ENCODE results near the gene CST9L. TPM values are rescaled to one million over a fixed set of nuclear protein-coding genes. Genes with fewer than 3 reads are reported as not detected.

The CST9L gene
- total RNA-seq = not detected

- intact Hi-C loops (cut with DNase I; ENCODE audit: low total_unique reads) (no loop called here), in situ Hi-C loops (cut with MboI; ENCODE audit: low pct_ligation_motif_present in 1 of 4, low pct_unique_long_range_greater_than_20kb in 1 of 4, low sequenced_read_pairs in 3 of 4) (loop anchor here in 1 of 4 donors (25.0 kb wide), 1 partner anchor 106 kb away; the partner anchor contains the start of gene CST11)
- 67 to 70% methylated on average over 8 to 11 of the region's 11 CpGs for WGBS, 2 donors (ENCODE audit: low coverage in 1 of 2)
- no peak within 1 kb of the TSS for H3K4me3 ChIP-seq
- DNase-seq = no peak
- H3K4me1 ChIP-seq = no peaks in the 10 kb centered on the region
- no peaks in the 10 kb centered on the region for H3K36me3 ChIP-seq
- TF ChIP-seq POLR2AphosphoS5 (IDR thresholded peaks at IDR 0.05) (no peak), POLR2A (IDR thresholded peaks at IDR 0.05) (no peak), CTCF (IDR thresholded peaks at IDR 0.05) (no peak), EP300 (IDR thresholded peaks at IDR 0.05; ENCODE audit: low read depth) (no peak)
- H3K27me3 ChIP-seq = no peaks in the 10 kb centered on the region
- no peak within 1 kb of the TSS for H3K27ac ChIP-seq
- H3K9me3 ChIP-seq = no peaks in the 10 kb centered on the region
These were observed at the start of gene CST9L for GRCh38 chr20:23568320-23568970. Gene CST9L, minus strand, starts transcription at chr20:23568484. Its CDS starts 34 bp downstream, at chr20:23568450.

- no peak for DNase-seq
- Histone ChIP-seq H3K36me3 (no peaks in the 10 kb centered on the region), H3K9me3 (no peaks in the 10 kb centered on the region), H3K27me3 (no peaks in the 10 kb centered on the region), H3K4me1 (peaks cover 0 to 12% (median 3%) of the 10 kb centered on the region in 4 donors), H3K4me3 (no peak overlapping the region), H3K27ac (peak overlapping the region; percentile 36 to 53 (median 48))
- intact Hi-C loops (cut with DNase I; ENCODE audit: low total_unique reads) = no loop called here
- 81% methylated on average over 5 of the region's 5 CpGs; no CpG with 5 or more reads in 1 of the 2 donors for WGBS, 2 donors (ENCODE audit: low coverage in 1 of 2)
- in situ Hi-C loops (cut with MboI; ENCODE audit: low pct_ligation_motif_present in 1 of 4, low pct_unique_long_range_greater_than_20kb in 1 of 4, low sequenced_read_pairs in 3 of 4) = loop anchor here in 3 of 4 donors (10.0 to 25.0 kb wide), 4 partner anchors 169 to 927 kb away; partner anchors contain the start of gene CSTL1 (in 1 of the 3)
- no peak for TF ChIP-seq POLR2AphosphoS5 (IDR thresholded peaks at IDR 0.05)
- TF ChIP-seq CTCF (IDR thresholded peaks at IDR 0.05) = no peak
- no peak for TF ChIP-seq EP300 (IDR thresholded peaks at IDR 0.05; ENCODE audit: low read depth)
These were observed 45.9 kb upstream of the CST9L start for GRCh38 chr20:23614163-23614562.

GRCh38 chr20:23613676-23614075 is 45.4 kb upstream of the CST9L start:
- Histone ChIP-seq H3K9me3 (no peaks in the 10 kb centered on the region), H3K4me3 (no peak overlapping the region), H3K4me1 (peaks cover 0 to 12% (median 3%) of the 10 kb centered on the region in 4 donors), H3K27me3 (no peaks in the 10 kb centered on the region), H3K36me3 (no peaks in the 10 kb centered on the region), H3K27ac (peak overlapping the region; percentile 36 to 53 (median 48))
- TF ChIP-seq EP300 (IDR thresholded peaks at IDR 0.05; ENCODE audit: low read depth) = no peak
- no peak for TF ChIP-seq POLR2A (IDR thresholded peaks at IDR 0.05)
- no peak for TF ChIP-seq POLR2AphosphoS5 (IDR thresholded peaks at IDR 0.05)
- no peak for TF ChIP-seq CTCF (IDR thresholded peaks at IDR 0.05)
- DNase-seq = no peak
- intact Hi-C loops (cut with DNase I; ENCODE audit: low total_unique reads) = no loop called here
- in situ Hi-C loops (cut with MboI; ENCODE audit: low pct_ligation_motif_present in 1 of 4, low pct_unique_long_range_greater_than_20kb in 1 of 4, low sequenced_read_pairs in 3 of 4) = loop anchor here in 3 of 4 donors (10.0 to 25.0 kb wide), 4 partner anchors 169 to 926 kb away; partner anchors contain the start of gene CSTL1 (in 1 of the 3)

GRCh38 chr20:23612396-23612795 is 44.1 kb upstream of the CST9L start:
- intact Hi-C loops (cut with DNase I; ENCODE audit: low total_unique reads) = no loop called here
- WGBS, 2 donors (ENCODE audit: low coverage in 1 of 2) = 57 to 81% methylated on average over 2 of the region's 2 CpGs
- H3K4me3 ChIP-seq = no peak overlapping the region

More at GRCh38 chr20:23612396-23612795, 44.1 kb upstream of the CST9L start:
- no peaks in the 10 kb centered on the region for H3K9me3 ChIP-seq
- no peaks in the 10 kb centered on the region for H3K36me3 ChIP-seq
- no peaks in the 10 kb centered on the region for H3K27me3 ChIP-seq
- no peak overlapping the region for H3K27ac ChIP-seq
- no peak for TF ChIP-seq EP300 (IDR thresholded peaks at IDR 0.05; ENCODE audit: low read depth)
- TF ChIP-seq CTCF (IDR thresholded peaks at IDR 0.05) = no peak
- no peak for TF ChIP-seq POLR2AphosphoS5 (IDR thresholded peaks at IDR 0.05)
- no peak for TF ChIP-seq POLR2A (IDR thresholded peaks at IDR 0.05)
- peaks cover 0 to 12% (median 3%) of the 10 kb centered on the region in 4 donors for H3K4me1 ChIP-seq
- no peak for DNase-seq
- in situ Hi-C loops (cut with MboI; ENCODE audit: low pct_ligation_motif_present in 1 of 4, low pct_unique_long_range_greater_than_20kb in 1 of 4, low sequenced_read_pairs in 3 of 4) = loop anchor here in 3 of 4 donors (10.0 to 25.0 kb wide), 4 partner anchors 168 to 925 kb away; partner anchors contain the start of gene CSTL1 (in 1 of the 3)
